A549 (cell line): ENCODE data around the gene SEMA3A. TPM values are rescaled to one million over a fixed set of nuclear protein-coding genes. Genes with fewer than 3 reads are reported as not detected.

Source experiments
- ATAC-seq, 2 experiments: fragments of 200-7000 bp in 1 of 2; fragments of >200 bp in 1 of 2; cut with Nextera tagmentation in 1 of 2; cut with Tn5 transposase in 1 of 2; 3 replicates each; pipeline versions ENCODE4 v1.8.0 to v1.9.1; 2018 to 2020; ENCODE audit warnings: mild to moderate bottlenecking in 1 of 2, moderate library complexity in 1 of 2
- CTCF ChIA-PET: fragments of 300-600 bp; sonication (Branson Sonifier 250); formaldehyde crosslinking; extraction: SDS; loops from one replicate; lab custom pipeline; 2021; ENCODE audit warnings: antibody characterized with exemption, inconsistent platforms; lab: Yijun Ruan, JAX
- POLR2A ChIA-PET: fragments of 350-600 bp; formaldehyde crosslinking; extraction: SDS; loops from one replicate; lab custom pipeline; 2021; ENCODE audit warnings: antibody characterized with exemption, inconsistent platforms; lab: Yijun Ruan, JAX
- DNase-seq, 2 experiments: peaks; one replicate each; pipeline versions ENCODE4 v3.0.0 to v3.0.0-alpha.2; 2011 to 2016; ENCODE audit warnings: low read depth in 1 of 2, low spot score in 1 of 2
- FAIRE-seq: peaks from 2 replicates; lab custom pipeline; 2011; peaks lifted over from hg19 to GRCh38; lab: Jason Lieb, UNC
- H3K27ac ChIP-seq, 2 experiments: fragments of >200 bp; sonication (Bioruptor Twin); formaldehyde crosslinking; 3 replicates each; pipeline ENCODE4 v1.5.1; 2016 to 2017
- H3K4me1 ChIP-seq: fragments of >200 bp; sonication (Bioruptor Twin); formaldehyde crosslinking; 3 replicates; pipeline ENCODE4 v1.6.1; 2016
- H3K4me2 ChIP-seq: fragments of >200 bp; sonication (Bioruptor Twin); formaldehyde crosslinking; 3 replicates; pipeline ENCODE4 v1.6.1; 2016
- H3K4me3 ChIP-seq: fragments of >200 bp; sonication (Bioruptor Twin); formaldehyde crosslinking; 3 replicates; pipeline ENCODE4 v1.5.1; 2016
- H3K9me3 ChIP-seq: fragments of >200 bp; sonication (Bioruptor Twin); formaldehyde crosslinking; 3 replicates; pipeline ENCODE4 v1.6.1; 2016
- CBX2 ChIP-seq: fragments of 200-600 bp; sonication (generic); IDR thresholded peaks from 2 replicates; pipeline ENCODE4 v1.6.1; 2016; ENCODE audit warnings: low read depth, mild to moderate bottlenecking, borderline replicate concordance
- ESRRA ChIP-seq: fragments of 150-350 bp; IDR thresholded peaks from 2 replicates; pipeline ENCODE4 v1.6.1; 2014; ENCODE audit warnings: mild to moderate bottlenecking, low read length, borderline replicate concordance
- HES2 ChIP-seq: fragments of >200 bp; sonication (Bioruptor Twin); formaldehyde crosslinking; IDR thresholded peaks from 2 replicates; pipeline ENCODE4 v1.6.1; 2016
- HOXB13 ChIP-seq: fragments of 250-450 bp; sonication (Bioruptor Pico); IDR thresholded peaks from 2 replicates; pipeline ENCODE4 v1.5.0; 2020; ENCODE audit warnings: low read depth, mild to moderate bottlenecking, moderate library complexity
- KDM5A ChIP-seq: fragments of 200-600 bp; sonication (generic); IDR thresholded peaks from 2 replicates; pipeline ENCODE4 v1.6.1; 2016; ENCODE audit warnings: antibody characterized with exemption, mild to moderate bottlenecking
- NR3C1 ChIP-seq: fragments of >200 bp; sonication (Bioruptor Twin); formaldehyde crosslinking; IDR thresholded peaks from 3 replicates; pipeline ENCODE4 v1.6.1; 2017
- RAD21 ChIP-seq, 2 experiments: fragments of >200 bp in 1 of 2; sonication (Bioruptor Twin) in 1 of 2; formaldehyde crosslinking in 1 of 2; IDR thresholded peaks in 1 of 2; conservative IDR thresholded peaks in 1 of 2; 2 replicates in 1 of 2; 3 replicates in 1 of 2; pipeline ENCODE4 v1.6.1; 2012 to 2018; ENCODE audit warnings: inconsistent platforms in 1 of 2
- RARB ChIP-seq: fragments of 250-450 bp; sonication (Bioruptor Pico); IDR thresholded peaks from 2 replicates; pipeline ENCODE4 v1.8.0; 2021; ENCODE audit warnings: mild to moderate bottlenecking, moderate library complexity
- WGBS: methylation state at CpG from one replicate; pipeline ENCODE4 v1.1.6; 2017; ENCODE audit errors: missing lambda C conversion rate; 5-methylcytosine and 5-hydroxymethylcytosine counted together
- polyA plus RNA-seq, 4 experiments: library from polyadenylated mRNA; depleted of rRNA in 3 of 4; stranded (reverse); fragments of >200 nt; fragmentation: RNase III in 1 of 4; extraction: RNeasy Plus Mini Kit Qiagen cat#74134 plus additional on column Dnase treatment in 1 of 4; gene quantifications; 2 replicates in 3 of 4; 3 replicates in 1 of 4; pipeline ENCODE4 v1.2.3, GENCODE V29; 2011 to 2017

SEMA3A gene
- polyA plus RNA-seq, 2 of the 4 experiments (the other 2 are of a cell fraction) = 3.6 to 19.1 TPM

- no peak overlapping the region for H3K27ac ChIP-seq
- CTCF ChIA-PET = no interaction called here
- ATAC-seq = no peak
- no peaks in the 10 kb centered on the region for H3K4me1 ChIP-seq
- H3K4me2 ChIP-seq = no peak overlapping the region
- H3K4me3 ChIP-seq = no peak overlapping the region
- TF ChIP-seq CBX2 = no peak
- TF ChIP-seq RAD21 (conservative IDR thresholded peaks at IDR 0.05 in 1 of 2, IDR thresholded peaks at IDR 0.05 in 1 of 2) = no peak
- no peak for TF ChIP-seq RARB (CRISPR knock-in tag)
- no peak for TF ChIP-seq ESRRA
- no peak for TF ChIP-seq NR3C1
- TF ChIP-seq, all 56 proteins: peak for 0
- no peak for FAIRE-seq
- DNase-seq = no peak
- POLR2A ChIA-PET = no interaction called here
- H3K9me3 ChIP-seq = no peaks in the 10 kb centered on the region
Observed at GRCh38 chr7:83913174-83913573, 281.4 kb downstream of the SEMA3A start.

GRCh38 chr7:83908526-83908925 is 286.1 kb downstream of the SEMA3A start:
- Histone ChIP-seq H3K4me3 (no peak overlapping the region), H3K4me2 (no peak overlapping the region), H3K27ac (no peak overlapping the region), H3K4me1 (no peaks in the 10 kb centered on the region), H3K9me3 (no peaks in the 10 kb centered on the region)
- WGBS = 73% methylated on average over 2 of the region's 2 CpGs
- TF ChIP-seq HOXB13 (CRISPR knock-in tag) (no peak), KDM5A (no peak), HES2 (no peak), NR3C1 (no peak)
- POLR2A ChIA-PET = no interaction called here
- CTCF ChIA-PET = no interaction called here
- FAIRE-seq (no peak), ATAC-seq (no peak), DNase-seq (no peak)
